Right renal pelvis (tissue), 4 donors: ENCODE measurements around the gene OSGIN1. TPM values are rescaled to one million over a fixed set of nuclear protein-coding genes. Genes with fewer than 3 reads are reported as not detected.

Experiments
- DNase-seq, 4 donors: peaks; one replicate each; pipeline ENCODE4 v3.0.0-alpha.2; 2013; ENCODE audit warnings: low read depth in 4 of 4, low spot score in 3 of 4, missing footprints in 1 of 4
- polyA plus RNA-seq, 4 donors: library from polyadenylated mRNA; unstranded; fragments of 120-200 nt; gene quantifications; one replicate each; pipeline ENCODE4 v1.2.1, GENCODE V29; 2013; ENCODE audit not compliant: insufficient read length in 4 of 4

Gene OSGIN1, protein sequence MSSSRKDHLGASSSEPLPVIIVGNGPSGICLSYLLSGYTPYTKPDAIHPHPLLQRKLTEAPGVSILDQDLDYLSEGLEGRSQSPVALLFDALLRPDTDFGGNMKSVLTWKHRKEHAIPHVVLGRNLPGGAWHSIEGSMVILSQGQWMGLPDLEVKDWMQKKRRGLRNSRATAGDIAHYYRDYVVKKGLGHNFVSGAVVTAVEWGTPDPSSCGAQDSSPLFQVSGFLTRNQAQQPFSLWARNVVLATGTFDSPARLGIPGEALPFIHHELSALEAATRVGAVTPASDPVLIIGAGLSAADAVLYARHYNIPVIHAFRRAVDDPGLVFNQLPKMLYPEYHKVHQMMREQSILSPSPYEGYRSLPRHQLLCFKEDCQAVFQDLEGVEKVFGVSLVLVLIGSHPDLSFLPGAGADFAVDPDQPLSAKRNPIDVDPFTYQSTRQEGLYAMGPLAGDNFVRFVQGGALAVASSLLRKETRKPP
- under 1 TPM; 0.51 to 0.68 (median 0.59) TPM for polyA plus RNA-seq

DNA sequence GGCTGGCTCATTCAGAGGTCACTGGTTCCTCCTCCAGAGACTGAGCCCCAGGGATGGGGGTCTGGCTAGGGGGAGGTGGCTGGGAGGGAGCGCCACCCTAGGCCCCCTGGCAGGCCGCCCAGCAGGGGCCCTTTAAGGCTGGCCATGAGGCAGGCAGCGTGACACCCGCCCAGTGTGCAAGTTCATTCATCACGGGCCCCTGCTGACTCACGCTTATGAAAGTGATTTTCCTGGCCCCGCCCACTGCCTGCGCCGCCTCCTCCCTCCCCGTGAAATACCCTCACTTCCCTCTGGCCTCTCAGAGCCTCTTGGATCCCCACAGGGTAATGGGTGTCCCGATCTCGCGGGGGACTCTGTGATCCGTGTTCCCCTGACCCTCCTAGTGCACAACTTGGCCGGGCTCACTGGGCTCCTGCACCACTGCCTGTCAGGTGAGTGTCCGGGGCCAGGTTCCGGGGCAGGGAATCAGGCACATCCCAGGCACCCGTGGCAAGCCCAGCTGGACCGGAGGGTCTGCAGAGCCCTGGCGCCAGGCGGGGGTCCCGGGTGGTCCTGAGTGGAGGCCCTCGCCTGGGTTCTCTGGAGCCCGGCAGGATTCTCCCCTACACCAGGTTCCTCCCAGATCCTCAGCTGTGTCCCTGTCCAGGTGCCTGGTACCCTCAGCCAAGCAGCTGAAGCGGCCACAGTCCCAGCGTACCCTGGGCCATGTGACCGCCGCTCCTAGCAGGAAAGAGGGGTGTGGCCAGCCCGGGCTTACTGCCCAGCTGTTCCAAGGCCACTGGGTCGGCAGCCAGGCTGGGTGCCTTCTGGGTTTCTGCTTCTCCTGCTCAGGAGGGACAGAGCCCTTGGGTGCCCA lies at the start of gene OSGIN1:
TSS of gene OSGIN1 (plus strand) at position 301 of the 856 bp plus-strand sequence. CDS start 4,432 bp downstream, outside the sequence.
- DNase-seq = peak in 1 of 4 donors; percentile 59

DNA sequence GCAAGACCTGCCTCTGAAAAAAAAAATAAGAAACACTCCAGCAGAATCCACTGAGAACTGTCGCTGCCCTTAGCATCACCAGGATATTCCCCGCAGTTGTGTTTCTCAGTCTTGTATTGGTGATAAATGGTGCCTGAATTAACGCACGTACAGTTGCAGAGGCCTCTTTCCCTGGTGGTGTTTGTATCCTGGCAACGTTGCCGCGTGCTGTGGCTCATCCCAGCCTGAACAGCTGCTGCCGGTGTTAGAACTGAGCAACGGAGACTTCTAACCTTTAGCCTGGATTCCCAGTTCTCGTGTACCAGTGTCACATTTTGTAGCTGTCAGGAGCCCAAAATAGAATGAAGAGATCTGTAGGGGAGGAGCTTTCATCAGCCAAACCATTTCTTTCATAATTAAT lies 49.3 kb upstream of the OSGIN1 start:
- no peak for DNase-seq

DNA sequence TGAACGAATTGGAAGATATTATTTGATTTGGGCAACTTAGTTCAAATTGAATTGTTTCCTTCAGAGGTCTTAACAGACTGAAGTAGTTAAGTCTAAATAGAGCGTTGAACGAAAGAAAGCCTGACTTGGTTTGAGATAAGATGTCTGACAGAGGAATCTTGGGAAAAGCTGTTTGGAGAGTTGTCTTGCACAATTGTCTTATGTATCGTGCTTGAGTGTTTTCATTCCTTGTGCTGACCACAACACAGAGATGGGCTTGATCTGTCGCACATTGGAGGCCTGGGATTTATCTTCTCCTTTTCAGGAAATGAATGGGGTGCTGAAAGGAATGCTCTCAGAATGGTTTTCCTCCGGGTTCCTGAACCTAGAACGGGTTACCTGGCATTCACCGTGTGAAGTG lies 46.4 kb upstream of the OSGIN1 start:
- DNase-seq = no peak

DNA sequence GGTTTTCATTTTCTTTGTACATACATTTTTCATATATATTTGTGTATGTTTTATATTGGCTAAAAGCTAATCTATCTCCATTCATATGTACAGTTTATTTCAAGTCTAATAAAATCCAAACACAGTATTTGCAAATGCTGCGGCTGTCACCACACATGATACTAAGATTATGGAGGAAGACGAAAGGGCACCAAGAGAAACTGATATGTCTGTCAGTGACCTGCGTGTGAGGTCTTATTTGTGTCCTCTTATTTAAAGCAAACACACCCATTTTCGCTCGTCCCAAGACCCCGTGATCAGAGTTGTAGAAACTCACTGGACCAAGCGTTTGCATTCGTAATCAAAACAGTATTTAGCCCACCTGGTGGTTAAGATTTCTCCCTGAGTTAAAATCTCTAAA lies 45.9 kb upstream of the OSGIN1 start:
- no peak for DNase-seq

DNA sequence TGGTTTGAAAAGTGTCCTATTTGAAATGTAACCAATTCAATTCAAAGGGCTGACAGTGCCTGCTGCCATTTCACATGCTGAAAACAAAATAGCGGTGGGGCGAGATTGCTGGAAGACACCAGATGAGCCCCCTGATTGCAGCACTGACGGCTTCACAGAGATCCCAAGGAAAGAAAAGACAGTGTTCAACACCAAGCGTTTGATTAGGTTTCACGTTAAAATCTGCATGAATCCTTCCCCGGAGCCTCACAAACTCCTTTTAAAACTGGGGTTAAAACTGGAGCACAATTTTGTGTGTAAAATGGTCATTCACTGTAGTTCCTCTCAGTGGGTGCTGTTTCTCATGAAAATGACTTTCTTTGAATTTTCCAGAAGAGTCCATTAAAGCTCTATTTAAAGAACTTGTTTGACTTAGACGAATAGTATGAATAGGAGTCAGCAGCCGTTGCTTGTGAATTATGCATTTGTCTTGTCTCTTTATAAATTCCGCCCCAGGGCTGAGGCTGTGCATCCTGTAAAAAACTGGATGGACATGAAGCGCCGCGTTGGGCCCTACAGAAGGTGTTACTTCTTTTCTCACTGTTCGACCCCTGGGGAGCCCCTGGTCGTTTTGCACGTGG lies 45.3 kb upstream of the OSGIN1 start:
- DNase-seq = no peak

DNA sequence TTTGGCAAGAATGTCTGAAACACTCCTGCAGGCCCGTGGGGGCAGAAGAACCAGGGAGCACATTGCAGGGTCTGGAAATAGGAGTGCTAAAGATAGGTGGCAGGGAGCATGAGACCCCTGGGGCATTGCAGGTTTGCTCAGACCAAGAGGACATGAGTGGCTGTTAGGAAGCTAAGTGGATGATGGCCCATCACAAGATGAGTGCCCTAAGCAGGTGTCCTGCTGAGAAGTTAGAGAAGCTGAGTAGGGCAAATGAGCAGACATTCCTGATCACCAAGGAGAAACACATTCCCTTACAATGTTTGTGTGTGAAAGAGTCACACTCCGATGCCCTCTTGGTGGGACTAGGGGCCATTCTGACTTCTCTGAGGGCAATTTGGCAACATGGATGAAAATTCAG lies 44.2 kb upstream of the OSGIN1 start:
- no peak for DNase-seq

DNA sequence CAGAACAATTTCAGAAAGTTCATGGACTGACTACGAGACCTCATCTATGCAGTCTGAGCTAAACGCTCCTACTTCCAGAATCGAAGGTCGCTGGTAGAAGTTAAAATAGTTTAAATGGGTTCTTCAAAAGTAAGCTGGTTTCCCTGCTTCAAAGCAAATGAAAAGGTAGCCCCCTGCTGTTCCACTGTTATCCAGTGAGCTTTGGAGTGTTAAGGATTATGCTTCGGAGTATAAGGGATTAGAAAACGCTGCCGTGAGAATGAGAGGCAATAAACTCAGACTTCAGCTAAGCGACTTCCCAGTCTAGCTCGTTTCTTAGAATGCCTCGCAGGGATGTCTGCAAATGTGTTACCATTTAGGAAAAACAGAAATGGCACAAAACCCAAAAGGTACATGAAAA lies 41.8 kb upstream of the OSGIN1 start:
- DNase-seq = no peak

DNA sequence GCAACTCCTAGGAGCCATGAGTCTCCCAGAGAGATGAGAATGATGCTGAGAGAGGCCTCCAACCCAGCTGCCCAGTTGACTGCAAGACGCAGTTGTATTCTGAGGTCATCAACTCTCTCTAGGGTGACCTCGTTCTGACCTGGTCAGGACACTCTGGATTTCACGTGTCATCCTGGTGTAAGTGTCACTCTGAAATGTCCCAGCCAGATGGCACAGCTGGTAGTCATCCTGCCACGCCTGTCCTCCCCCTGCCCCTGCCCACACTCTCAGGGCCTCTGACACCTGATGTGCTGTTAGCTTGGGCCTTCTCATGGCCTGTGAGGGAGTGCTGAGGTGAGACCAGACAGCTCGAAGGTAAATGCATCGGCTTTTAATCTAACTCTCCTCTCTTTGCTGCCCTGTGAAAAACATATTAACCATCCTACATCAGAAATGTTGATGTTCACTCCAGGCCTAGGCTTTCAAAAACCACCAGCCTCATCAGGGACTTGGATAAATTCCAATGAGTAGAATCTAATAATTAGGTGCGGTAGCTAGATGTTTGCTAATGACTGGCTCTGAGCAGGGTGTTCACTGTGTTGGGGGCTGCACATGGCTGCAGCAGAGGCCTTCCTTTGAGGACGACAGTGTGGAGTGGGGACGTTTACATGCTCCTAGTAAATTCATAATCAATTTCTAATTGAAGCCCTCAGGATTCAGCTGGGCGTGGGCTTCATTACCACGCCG lies 40.4 kb upstream of the OSGIN1 start:
- no peak for DNase-seq

DNA sequence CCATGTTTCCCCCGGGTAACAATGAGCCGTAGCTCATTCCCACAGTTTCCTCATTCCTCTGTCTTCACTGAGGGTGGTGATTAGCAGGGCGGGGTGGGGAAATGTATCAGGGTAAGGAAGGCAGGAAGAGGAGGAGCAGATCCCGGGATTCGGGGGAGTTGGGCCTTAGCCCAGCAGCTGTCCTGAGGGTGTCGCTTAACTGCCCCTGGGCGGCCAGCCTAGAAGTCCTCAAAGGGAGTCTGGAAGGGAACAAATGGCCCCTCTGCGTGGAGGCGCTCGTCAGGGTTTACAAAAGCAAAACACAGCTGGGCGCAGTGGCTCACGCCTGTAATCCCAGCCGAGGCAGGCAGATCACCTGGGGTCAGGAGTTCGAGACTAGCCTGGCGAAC lies 39.8 kb upstream of the OSGIN1 start:
- no peak for DNase-seq

DNA sequence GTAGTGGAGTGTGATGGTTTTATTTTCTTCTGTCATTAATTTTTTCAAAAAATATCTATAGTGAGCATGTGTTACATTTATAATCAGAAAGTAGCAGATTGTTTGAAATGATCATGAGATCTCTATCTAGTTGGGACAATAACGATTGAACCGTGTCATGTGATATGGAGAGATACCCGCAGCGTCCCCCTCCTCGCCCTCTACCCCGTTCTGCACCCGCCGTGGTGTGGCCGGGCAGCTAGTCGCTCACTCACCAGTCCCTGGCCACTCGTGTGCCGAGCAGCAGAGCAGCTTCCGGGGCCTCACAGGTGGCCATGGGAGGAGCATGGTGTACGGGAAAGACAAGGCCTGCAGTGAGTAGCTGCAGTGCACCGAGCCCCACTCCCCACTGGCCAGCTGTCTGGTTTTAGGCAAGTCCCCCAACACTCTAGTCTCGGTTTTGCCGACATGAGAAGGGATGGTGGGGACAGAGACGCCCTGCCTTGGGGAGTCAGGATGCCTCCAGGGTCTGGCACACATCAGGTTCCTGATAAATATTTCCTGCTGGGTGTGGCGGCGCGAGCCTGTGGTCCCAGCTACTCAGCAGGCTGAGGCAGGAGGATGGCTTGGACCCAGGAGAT lies 38.8 kb upstream of the OSGIN1 start:
- DNase-seq = no peak

DNA sequence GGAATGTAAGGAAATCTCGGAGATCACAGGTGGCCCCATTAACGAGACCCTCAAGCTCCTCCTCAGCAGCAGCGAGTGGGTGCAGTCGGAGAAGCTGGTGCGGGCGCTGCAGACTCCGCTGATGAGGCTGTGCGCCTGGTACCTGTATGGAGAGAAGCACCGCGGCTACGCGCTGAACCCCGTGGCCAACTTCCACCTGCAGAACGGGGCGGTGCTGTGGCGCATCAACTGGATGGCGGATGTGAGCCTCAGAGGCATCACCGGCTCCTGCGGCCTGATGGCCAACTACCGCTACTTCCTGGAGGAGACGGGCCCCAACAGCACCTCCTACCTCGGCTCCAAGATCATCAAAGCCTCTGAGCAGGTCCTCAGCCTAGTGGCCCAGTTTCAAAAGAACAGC lies 38.0 kb upstream of the OSGIN1 start:
- DNase-seq = no peak

DNA sequence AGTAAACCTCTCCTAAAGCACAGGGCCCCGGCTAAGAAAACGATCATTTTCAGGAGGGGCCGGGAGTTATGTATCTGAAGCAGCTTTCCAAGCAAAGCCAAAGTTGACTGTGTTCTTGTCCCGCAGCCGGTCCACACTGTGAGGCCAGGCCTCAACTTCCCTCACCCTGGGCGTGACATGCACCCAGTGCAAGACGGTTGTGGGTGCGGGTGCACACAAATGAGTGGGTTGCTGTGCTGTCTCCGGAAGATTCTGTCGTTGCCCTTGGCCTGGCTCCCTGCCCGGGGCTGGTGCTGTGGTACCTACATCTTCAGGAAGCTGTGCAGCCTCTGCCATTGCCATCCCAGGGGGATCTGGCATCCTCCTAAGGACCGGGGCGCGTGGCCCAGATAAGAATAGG lies 37.5 kb upstream of the OSGIN1 start:
- no peak for DNase-seq

DNA sequence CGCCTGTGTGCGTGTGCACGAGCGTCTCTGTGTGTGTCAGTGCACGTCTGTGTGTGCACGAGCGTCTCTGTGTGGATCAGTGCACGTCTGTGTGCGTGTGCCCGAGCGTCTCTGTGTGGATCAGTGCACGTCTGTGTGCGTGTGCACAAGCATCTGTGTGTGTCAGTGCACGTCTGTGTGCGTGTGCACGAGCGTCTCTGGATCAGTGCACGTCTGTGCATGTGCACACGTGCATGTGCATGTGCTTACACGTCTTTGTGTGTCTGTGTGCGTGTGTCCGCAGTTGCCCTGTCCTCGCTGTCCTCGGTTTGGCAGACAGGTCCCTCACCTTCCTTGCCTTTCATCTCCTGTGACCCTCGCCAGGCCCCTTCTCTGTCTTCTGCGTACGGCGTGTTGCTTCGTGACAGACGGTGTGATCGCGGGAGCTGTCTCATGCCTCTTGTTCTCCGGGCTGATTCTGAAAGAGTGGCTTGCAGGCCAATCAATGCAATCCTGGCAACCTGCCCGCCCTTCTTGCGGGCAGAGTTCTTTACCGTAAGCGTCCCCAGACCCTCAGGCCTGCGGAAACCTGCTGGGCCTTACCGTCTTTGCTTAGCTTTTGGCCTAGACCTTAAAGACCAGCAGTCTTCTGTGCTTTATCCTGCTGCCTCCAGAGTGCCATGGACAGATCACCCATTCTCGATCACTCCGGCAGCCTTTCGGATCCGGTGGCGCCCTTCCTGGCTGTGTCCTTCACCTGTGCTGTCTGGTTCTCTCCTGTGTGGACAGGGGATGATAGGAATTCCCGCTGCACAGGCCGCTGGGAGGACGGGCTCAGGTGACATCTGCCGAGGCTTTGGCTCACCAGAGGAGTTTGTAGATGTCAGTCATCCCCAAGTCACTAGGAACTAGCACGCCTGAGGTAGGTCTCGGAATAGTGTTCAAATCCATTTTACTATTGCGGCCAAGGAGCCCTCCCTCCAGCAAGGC lies 35.6 kb upstream of the OSGIN1 start:
- no peak for DNase-seq

DNA sequence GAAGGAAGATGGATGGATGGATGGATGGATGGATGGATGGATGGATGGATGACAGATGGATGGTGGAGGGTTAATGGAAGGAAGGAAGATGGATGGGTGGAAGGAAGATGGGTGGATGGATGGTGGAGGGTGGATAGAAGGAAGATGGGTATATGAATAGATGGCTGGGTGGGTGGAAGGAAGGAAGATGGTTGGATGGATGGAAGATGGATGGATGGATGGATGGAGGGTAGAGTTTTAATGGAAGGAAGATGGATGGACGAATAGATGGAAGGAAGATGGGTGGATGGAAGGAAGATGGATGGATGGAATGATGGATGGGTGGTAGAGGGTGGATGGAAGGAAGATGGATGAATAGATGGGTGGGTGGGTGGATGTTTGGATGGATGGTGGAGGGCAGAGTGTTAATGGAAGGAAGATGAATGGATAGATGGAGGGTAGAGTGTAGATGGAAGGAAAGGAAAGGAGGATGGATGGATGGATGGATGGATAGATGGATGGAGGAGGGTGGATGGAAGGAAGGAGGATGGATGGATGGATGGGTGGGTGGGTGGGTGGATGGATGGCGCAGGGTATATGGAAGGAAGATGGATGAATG lies 32.0 kb upstream of the OSGIN1 start:
- no peak for DNase-seq

DNA sequence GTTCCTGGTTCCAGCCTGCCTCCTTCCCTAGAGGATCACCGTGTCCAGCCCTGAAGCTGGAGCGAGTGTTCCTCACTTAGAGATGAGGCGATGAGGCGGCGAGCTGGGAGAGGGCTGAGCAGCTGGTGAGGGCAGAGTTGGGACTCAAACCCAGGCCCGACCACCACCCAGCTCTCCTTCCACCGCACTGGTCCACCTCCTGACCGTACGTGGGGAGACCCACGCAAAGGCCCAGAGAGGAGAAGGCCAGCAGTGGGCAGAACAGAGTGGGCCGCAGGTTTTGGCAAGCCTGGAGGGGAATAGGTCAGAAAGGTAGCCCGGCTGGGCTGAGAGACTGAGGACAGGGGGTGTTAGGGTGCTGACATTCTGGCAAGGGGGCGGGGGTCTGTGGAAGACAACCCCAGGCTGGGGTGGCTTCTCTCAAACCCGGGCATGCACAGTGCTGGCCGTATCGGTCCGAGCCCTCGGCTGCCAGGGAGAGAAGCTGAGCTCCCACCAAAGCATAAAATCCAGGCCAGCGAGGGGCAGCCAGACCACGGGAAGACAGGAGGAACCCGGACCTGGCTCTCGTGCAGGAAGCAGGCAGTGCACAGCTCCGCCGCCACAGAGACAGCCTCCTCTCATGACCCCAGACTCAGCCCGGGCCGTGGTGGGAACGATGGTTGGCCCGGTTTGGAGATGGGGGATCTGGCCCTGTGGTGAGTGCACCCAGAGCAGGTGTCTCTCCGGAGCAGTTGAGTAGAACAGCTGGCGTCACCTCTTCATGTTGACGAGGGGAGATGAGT lies 29.3 kb upstream of the OSGIN1 start:
- no peak for DNase-seq

DNA sequence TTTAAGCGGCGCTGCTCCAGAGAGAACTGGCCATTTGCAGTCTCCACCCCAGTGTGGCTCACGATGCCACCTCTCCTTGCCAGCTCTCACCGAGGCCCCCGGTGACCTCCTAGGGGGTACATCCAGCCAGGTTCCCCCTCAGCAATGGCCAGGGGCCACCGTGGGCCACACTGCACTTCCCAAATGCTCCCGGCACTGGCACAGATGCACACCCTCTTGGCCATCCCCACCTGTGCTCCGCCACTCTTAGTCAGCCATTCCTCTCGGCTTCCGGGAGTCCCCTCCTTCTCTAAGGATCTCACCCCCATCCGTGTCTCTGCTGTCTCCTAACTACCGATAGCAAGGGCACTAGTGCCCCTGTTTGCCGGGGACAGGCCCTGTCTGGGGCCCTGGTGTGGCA lies 28.4 kb upstream of the OSGIN1 start:
- DNase-seq = no peak

DNA sequence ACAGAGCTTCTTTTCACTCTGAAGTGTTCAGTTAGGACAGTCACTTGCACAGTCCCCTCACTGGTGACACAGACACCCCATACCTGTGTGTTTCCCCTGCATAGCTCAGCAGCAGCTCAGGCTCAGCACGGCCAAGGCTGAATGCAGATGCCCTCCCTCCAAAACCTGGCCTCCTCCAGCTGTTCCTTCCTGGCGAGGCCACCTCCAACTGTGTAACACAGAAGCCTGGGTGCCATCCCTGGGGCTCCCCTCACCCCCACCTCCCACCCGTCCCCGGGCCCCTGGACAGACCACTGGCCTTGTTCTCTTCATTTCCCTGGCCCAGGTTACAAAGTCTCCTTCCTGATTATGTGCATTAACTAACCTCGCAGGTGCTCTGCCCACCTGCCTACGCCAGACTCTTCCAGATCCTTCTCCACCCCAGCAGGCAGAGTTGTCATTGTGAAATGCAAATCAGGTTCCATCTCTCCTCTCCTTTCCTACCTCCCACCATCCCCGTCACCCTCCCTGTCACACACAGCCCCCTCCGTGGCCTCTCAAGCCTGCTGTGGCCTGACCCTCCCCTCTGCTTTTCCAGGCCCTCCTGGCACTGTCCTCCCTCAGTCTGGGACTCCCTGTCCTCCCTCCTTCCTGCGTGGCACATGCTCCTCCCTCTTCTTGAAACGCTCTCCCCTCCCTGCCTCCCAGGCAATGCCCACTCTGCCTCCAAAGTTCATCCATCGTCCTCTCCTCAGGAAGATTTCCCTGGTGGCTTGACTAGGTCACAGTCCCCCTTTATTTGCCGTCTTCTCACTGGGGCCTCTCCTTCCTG lies 27.7 kb upstream of the OSGIN1 start:
- DNase-seq = no peak
